SU-DHL-6 (cell line): Measurements from ENCODE around the gene ARHGEF37.

Experiments
- CTCF ChIP-seq: fragments of 200-600 bp; sonication (generic); IDR thresholded peaks from one replicate; pipeline ENCODE4 v1.5.1; 2017; ENCODE audit warnings: antibody characterized with exemption, mild to moderate bottlenecking, low read length, moderate library complexity; ENCODE audit not compliant: insufficient read depth, poor library complexity, severe bottlenecking
- EZH2phosphoT487 ChIP-seq: fragments of 200-600 bp; sonication (generic), shearing (Covaris generic); conservative IDR thresholded peaks from 2 replicates; pipeline ENCODE4 v1.6.1; 2018; ENCODE audit warnings: mild to moderate bottlenecking, antibody characterized with exemption, low read length, moderate library complexity, mixed read lengths

DNA sequence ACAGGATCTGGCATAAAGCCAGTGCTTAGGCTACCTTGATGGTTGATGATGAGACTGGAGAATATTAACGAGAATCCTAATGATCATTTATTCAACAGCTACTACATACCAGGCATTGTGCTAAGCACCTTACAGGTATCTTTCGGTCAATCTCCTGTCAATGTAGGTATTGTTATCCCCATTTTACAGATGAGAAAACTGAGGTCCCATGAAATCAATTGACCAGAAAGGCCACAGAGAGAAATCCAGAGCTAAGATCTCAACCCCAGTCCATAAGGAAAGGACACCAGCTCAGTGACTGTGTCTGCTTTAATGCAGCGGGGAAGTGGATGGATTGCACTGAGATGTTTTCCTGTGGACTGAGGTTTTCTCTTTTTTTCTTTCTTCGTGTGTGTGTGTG lies 63.3 kb downstream of the ARHGEF37 start:
- TF ChIP-seq CTCF (no peak), EZH2phosphoT487 (no peak)
